ENCODE data around the gene KIF11.
A peak's percentile ranks its signal among the peaks of the same experiment; 100 is the strongest.

Gene KIF11

GRCh38 chr10:92688927-92689662 lies 96.2 kb downstream of the KIF11 start:
- DNase-seq: no peak

GRCh38 chr10:92689663-92690210 lies 96.8 kb downstream of the KIF11 start, which contains the start of gene HHEX:
Gene HHEX (plus strand): TSS chr10:92689955. CDS start chr10:92689987, 32 bp downstream.
- DNase-seq: peak in 1 of 4 experiments; percentile 10

- DNase-seq: peak in 2 of 4 experiments; percentile 17 to 24
Observed at GRCh38 chr10:92690211-92690914, 97.4 kb downstream of the KIF11 start.

- no peak for DNase-seq
Observed at GRCh38 chr10:92690915-92691590, 98.1 kb downstream of the KIF11 start.

GRCh38 chr10:92691591-92692079 lies 98.7 kb downstream of the KIF11 start:
- DNase-seq: no peak

- DNase-seq: no peak
Observed at GRCh38 chr10:92692080-92692671, 99.2 kb downstream of the KIF11 start.

- no peak for DNase-seq
Observed at GRCh38 chr10:92692697-92693533, 100.0 kb downstream of the KIF11 start.

- DNase-seq: no peak
Observed at GRCh38 chr10:92693534-92693893, 100.6 kb downstream of the KIF11 start.

GRCh38 chr10:92695679-92696605 lies 103.0 kb downstream of the KIF11 start:
- no peak for DNase-seq

GRCh38 chr10:92696606-92697383 lies 103.9 kb downstream of the KIF11 start:
- DNase-seq: no peak

GRCh38 chr10:92697663-92698511 lies 105.0 kb downstream of the KIF11 start:
- DNase-seq: no peak

GRCh38 chr10:92699193-92699517 lies 106.2 kb downstream of the KIF11 start:
- DNase-seq: no peak

- DNase-seq: peak in 1 of 4 experiments; percentile 7
Observed at GRCh38 chr10:92699518-92700381, 106.8 kb downstream of the KIF11 start.

- DNase-seq: no peak
Observed at GRCh38 chr10:92702301-92702916, 109.5 kb downstream of the KIF11 start.
